NT2/D1 (cell line): ENCODE measurements around the gene GADL1.

Experiments used
- DNase-seq: peaks from one replicate; pipeline ENCODE4 v3.0.0-alpha.2; 2011; ENCODE audit warnings: low read depth, low spot score
- H3K27me3 ChIP-seq: 2 replicates; pipeline ENCODE4 v1.6.0; 2011; ENCODE audit warnings: mild to moderate bottlenecking; ENCODE audit not compliant: insufficient read length, insufficient read depth
- H3K36me3 ChIP-seq: 2 replicates; pipeline ENCODE4 v1.6.1; 2011; ENCODE audit warnings: mild to moderate bottlenecking, low read length, mixed read lengths; ENCODE audit not compliant: insufficient read depth, insufficient read length
- H3K4me1 ChIP-seq: 2 replicates; pipeline ENCODE4 v1.5.1; 2011; ENCODE audit not compliant: insufficient read depth, insufficient read length
- H3K4me3 ChIP-seq: 2 replicates; pipeline ENCODE4 v1.5.1; 2011; ENCODE audit warnings: low read depth; ENCODE audit not compliant: insufficient read length
- H3K9ac ChIP-seq: 2 replicates; pipeline ENCODE4 v1.6.0; 2011; ENCODE audit warnings: low read depth; ENCODE audit not compliant: insufficient read length
- H3K9me3 ChIP-seq: 2 replicates; pipeline ENCODE4 v1.5.1; 2011; ENCODE audit warnings: mild to moderate bottlenecking, low read length; ENCODE audit not compliant: insufficient read depth
- SUZ12 ChIP-seq: IDR thresholded peaks from 2 replicates; pipeline ENCODE4 v1.6.1; 2011; ENCODE audit not compliant: insufficient read length, insufficient read depth; ENCODE audit errors: extremely low read depth
- YY1 ChIP-seq: IDR thresholded peaks from 2 replicates; pipeline ENCODE4 v1.6.1; 2011; ENCODE audit not compliant: insufficient read length, insufficient read depth
- ZNF274 ChIP-seq: IDR thresholded peaks from 2 replicates; pipeline ENCODE4 v1.6.1; 2011; ENCODE audit warnings: mild to moderate bottlenecking, low read depth, low read length

Gene GADL1

GRCh38 chr3:30754426-30754825 lies 140.0 kb downstream of the GADL1 start:
- Histone ChIP-seq H3K4me1 (no peaks in the 10 kb centered on the region), H3K9ac (no peak overlapping the region), H3K36me3 (no peaks in the 10 kb centered on the region), H3K27me3 (no peaks in the 10 kb centered on the region), H3K9me3 (no peaks in the 10 kb centered on the region), H3K4me3 (no peak overlapping the region)
- DNase-seq = no peak
- TF ChIP-seq SUZ12 (no peak), ZNF274 (no peak), YY1 (no peak)

- H3K9me3 ChIP-seq = no peaks in the 10 kb centered on the region
- H3K4me1 ChIP-seq = no peaks in the 10 kb centered on the region
- no peak overlapping the region for H3K9ac ChIP-seq
- H3K4me3 ChIP-seq = no peak overlapping the region
- H3K36me3 ChIP-seq = no peaks in the 10 kb centered on the region
- DNase-seq = no peak
- TF ChIP-seq YY1 (no peak), ZNF274 (no peak), SUZ12 (no peak)
- H3K27me3 ChIP-seq = no peaks in the 10 kb centered on the region
Observed at GRCh38 chr3:30753766-30754165, 140.7 kb downstream of the GADL1 start.

- TF ChIP-seq ZNF274 (no peak), SUZ12 (no peak), YY1 (no peak)
- no peaks in the 10 kb centered on the region for H3K4me1 ChIP-seq
- H3K4me3 ChIP-seq = no peak overlapping the region
- H3K9me3 ChIP-seq = no peaks in the 10 kb centered on the region
- H3K27me3 ChIP-seq = no peaks in the 10 kb centered on the region
- no peak overlapping the region for H3K9ac ChIP-seq
- no peaks in the 10 kb centered on the region for H3K36me3 ChIP-seq
- DNase-seq = no peak
Observed at GRCh38 chr3:30752970-30753369, 141.5 kb downstream of the GADL1 start.

GRCh38 chr3:30752491-30752890 lies 142.0 kb downstream of the GADL1 start:
- DNase-seq = no peak
- no peaks in the 10 kb centered on the region for H3K36me3 ChIP-seq
- no peaks in the 10 kb centered on the region for H3K9me3 ChIP-seq
- no peak overlapping the region for H3K9ac ChIP-seq
- H3K27me3 ChIP-seq = no peaks in the 10 kb centered on the region
- no peak for TF ChIP-seq SUZ12
- TF ChIP-seq ZNF274 = no peak
- TF ChIP-seq YY1 = no peak
- no peak overlapping the region for H3K4me3 ChIP-seq
- H3K4me1 ChIP-seq = no peaks in the 10 kb centered on the region

- Histone ChIP-seq H3K4me1 (no peaks in the 10 kb centered on the region), H3K27me3 (no peaks in the 10 kb centered on the region), H3K36me3 (no peaks in the 10 kb centered on the region), H3K9me3 (no peaks in the 10 kb centered on the region), H3K9ac (no peak overlapping the region), H3K4me3 (no peak overlapping the region)
- DNase-seq = peak; percentile 22
- no peak for TF ChIP-seq SUZ12
- no peak for TF ChIP-seq YY1
- TF ChIP-seq ZNF274 = no peak
Observed at GRCh38 chr3:30751610-30752299, 142.7 kb downstream of the GADL1 start.

GRCh38 chr3:30750967-30751366 lies 143.5 kb downstream of the GADL1 start:
- H3K36me3 ChIP-seq = no peaks in the 10 kb centered on the region
- no peaks in the 10 kb centered on the region for H3K9me3 ChIP-seq
- no peak overlapping the region for H3K9ac ChIP-seq
- no peaks in the 10 kb centered on the region for H3K4me1 ChIP-seq
- H3K4me3 ChIP-seq = no peak overlapping the region
- DNase-seq = no peak
- no peaks in the 10 kb centered on the region for H3K27me3 ChIP-seq
- TF ChIP-seq YY1 = no peak
- TF ChIP-seq ZNF274 = no peak
- no peak for TF ChIP-seq SUZ12

- Histone ChIP-seq H3K27me3 (no peaks in the 10 kb centered on the region), H3K4me1 (no peaks in the 10 kb centered on the region), H3K9me3 (no peaks in the 10 kb centered on the region), H3K9ac (no peak overlapping the region), H3K4me3 (no peak overlapping the region), H3K36me3 (no peaks in the 10 kb centered on the region)
- DNase-seq = no peak
- no peak for TF ChIP-seq ZNF274
- no peak for TF ChIP-seq YY1
- TF ChIP-seq SUZ12 = no peak
Observed at GRCh38 chr3:30749230-30749629, 145.2 kb downstream of the GADL1 start.
